NCI-H2196 (cell line): ENCODE measurements around the gene PLXNA4.

ENCODE experiments used
- DNase-seq: peaks from one replicate; lab custom pipeline; 2025; ENCODE audit not compliant: unreplicated experiment; lab: John Stamatoyannopoulos, UW

PLXNA4 gene

GRCh38 chr7:132537456-132538145 lies 38.7 kb downstream of the PLXNA4 start:
- DNase-seq: no peak

DNA sequence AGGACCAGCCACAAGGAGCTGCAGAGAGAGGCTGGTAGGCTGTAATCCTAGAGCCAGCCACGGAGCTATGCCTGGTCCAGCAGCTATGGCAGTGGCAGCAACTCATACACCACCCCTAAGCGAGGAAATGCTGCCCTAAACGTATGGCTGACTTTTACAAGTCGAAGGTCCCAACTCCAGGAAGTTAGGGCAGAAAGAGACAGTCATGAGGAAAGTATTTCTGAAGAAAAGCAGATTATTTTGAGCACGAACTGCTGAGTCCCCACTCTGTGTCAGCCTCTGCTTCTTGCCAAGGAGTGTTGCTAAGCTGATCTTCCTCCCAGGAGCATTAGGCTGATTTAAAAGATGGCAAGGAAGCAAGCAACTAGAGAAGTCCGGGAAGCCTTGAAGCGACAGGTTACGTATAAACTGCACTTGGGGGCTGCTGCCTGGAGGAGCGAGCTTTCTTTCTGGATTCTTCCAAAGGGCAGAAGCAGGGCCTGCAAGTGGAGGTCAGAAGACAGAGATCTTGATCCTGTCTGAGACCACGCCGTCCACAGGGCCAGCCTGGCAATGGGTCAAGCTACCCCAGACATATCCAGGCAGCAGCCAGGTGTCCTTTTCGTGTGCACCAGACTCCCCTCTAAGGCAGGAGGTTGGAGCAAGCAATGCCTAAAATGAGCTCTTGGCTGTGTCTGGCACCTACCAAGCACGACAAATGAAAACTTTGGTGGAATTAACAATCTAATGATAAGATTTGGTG lies 39.4 kb downstream of the PLXNA4 start:
- no peak for DNase-seq

- no peak for DNase-seq
These were observed 42.4 kb downstream of the PLXNA4 start for GRCh38 chr7:132533916-132534315.

DNA sequence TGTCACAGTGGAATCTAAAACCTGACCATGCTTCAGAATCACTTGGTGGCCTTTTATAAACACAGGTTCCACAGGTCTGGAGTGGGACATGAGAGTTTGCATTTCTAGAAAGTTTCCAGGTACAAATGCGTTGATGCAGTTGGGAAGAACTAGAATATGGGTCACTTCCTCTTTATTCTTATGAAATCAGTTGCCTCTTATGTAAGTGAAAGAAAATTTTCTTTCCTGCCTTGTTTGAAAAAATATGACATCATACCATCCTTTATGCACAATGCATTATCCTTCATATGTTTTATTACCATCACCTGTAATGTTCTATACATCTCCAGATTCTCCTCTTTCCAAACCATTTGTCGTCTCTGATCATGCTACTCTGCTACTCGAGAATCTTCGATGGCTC lies 44.0 kb downstream of the PLXNA4 start:
- no peak for DNase-seq

DNA sequence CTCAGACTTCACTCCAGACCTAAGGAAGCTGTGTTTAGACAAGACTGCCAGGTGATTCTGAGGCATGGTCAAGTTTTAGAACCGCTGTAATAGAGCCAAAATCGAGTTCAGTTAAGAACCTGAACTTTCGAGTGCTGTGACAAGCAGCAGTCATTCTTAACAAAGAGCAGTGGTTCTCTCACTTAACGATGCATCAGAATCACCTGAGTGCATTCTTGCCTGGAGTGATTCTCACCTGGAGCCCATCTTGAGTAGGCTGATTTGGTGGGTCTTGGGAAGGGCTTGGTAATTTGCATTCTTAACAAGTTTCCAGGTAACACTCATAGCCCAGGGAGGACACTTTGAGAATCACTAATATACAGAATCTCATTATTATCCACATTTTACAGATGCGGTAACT lies 44.7 kb downstream of the PLXNA4 start:
- no peak for DNase-seq

DNA sequence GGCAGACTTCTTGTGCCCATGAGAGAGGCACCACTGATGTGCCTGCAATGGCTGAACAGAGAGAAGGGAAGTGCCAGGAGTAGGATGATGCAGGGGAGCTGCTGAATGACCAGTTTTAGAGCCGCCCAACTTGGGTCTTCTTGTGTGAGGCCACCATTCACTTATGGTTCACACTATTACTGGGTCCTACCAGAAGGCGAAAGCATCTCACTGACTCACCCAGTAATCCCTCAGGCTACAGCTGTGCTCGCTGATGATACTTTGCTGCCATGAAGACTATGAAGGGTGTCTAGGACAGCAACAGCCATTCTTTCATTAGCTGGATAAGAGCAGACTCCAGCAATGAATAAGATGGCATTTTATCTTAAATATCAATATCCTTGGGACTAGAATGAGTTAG lies 47.6 kb downstream of the PLXNA4 start:
- no peak for DNase-seq

DNA sequence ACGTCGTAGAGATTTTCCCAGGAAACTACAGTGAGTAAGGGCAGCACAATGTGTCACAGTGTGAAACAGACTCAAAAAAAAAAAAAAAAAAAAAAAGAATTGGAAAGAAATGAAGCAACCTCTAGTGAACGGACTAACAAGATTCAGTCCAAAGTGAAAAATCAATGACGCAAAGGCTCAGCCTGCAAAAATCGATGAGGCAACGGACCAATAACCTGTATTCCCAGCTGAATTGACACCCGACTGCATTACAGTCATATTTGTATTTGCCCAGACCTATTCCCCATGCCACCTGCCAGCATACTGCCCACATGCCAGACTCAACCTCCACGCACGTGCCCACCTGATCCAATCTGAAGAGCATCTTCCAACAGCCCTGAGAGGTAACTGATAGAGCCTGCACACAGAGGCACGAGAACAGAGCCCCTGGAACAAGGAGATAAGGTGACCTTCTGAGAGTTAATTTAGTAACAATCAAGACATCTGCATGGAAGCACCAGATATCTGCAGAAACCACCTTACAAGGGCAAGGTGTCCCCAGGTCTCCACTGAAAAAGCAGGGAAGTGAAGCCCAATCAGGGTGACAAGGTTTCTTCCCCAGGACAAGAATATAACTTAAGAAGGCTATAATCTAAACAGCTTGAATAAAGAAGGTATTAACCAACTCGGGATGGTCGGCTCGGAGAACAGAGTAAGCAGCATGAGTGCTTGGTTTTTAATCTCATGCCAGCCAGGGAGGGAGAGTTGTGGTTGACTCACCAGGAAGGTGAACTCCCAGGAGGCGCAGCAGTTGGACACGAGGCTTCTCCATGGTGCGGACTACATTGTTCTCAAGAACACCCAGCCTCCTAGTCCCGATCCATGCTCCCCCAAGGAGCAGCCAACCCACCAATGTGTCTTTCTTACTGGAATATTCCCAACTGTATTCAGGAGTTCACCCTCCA lies 48.5 kb downstream of the PLXNA4 start:
- no peak for DNase-seq

GRCh38 chr7:132526111-132526740 lies 50.0 kb downstream of the PLXNA4 start:
- no peak for DNase-seq

GRCh38 chr7:132521423-132521822 lies 54.8 kb downstream of the PLXNA4 start:
- DNase-seq: no peak

GRCh38 chr7:132520591-132521280 lies 55.5 kb downstream of the PLXNA4 start:
- DNase-seq: no peak

DNA sequence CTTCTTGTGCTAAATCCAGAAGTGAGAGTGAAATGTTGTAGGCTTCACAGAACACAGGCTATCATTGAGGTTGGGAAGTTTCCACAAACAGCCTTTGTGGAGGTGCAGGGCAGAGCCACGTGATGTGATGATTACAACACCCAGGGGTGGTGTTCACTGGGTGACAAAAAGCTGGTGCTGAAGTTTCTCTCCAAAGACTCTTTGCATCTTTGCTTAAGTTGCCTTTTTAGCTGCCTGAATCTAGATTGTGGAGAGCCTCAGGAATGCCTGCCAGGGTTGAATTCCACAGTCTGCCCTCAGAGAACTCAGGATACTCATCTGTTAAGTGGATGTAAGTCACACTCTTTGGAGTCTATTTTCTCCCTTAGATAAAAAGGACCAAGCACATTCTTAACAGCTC lies 56.3 kb downstream of the PLXNA4 start:
- DNase-seq: no peak

DNA sequence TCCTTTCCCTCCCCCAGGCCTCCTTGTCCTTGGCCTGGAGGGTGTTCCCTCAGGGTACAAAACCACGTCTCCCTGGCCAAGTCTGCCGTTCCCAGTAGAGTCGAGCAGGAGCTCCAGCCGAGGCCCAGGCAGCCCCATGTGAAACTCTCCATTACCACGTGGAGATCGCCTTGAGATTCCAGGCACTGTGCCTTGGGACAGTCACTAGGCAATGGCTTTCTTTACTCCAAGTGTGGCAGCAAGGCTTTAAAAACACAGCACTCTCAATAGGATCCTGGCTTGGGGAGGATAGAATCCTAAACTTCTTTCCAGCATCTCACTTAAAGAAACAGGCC lies 57.5 kb downstream of the PLXNA4 start:
- DNase-seq: no peak

- DNase-seq: no peak
These were observed 58.0 kb downstream of the PLXNA4 start for GRCh38 chr7:132518102-132518838.

GRCh38 chr7:132516042-132516840 lies 60.0 kb downstream of the PLXNA4 start:
- DNase-seq: no peak

DNA sequence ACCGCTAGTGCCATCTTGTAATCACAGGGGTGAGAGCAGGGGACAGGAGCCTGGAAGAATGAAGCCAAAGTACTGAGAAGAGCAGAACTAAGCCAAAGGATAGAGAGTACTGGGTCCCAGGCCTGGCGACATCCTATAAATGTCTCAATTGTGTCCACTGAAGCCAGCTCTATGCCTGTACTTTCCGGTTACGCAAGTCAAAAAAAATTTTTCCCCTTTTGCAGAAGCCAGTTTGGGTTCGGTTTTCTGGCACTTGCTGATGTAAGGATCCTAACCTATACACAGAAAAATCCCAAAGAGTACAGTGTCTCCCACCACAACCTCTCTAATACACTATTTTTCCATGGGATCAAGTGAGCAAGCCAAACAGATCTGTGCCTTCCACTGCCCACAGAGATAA lies 61.1 kb downstream of the PLXNA4 start:
- DNase-seq: no peak

- no peak for DNase-seq
These were observed 61.8 kb downstream of the PLXNA4 start for GRCh38 chr7:132514430-132514829.

DNA sequence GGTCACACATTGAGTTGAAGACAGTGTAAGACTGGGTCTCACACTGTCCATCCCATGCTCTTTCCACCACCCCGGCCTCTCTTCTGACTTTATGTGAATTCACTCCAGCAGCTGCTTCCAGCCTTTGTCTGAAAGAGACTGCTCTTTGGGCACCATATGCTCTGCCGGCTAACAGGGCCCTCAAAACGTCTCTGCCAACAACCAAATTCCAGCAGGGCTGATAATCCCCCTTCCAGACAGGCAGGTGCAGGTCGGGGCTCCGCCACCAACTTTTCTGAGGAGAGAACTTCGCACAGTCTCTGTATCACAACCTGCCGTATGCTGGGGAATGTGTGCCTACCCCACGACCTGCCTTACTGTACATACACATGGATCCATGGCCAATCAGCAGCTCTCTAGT lies 64.3 kb downstream of the PLXNA4 start:
- no peak for DNase-seq

DNA sequence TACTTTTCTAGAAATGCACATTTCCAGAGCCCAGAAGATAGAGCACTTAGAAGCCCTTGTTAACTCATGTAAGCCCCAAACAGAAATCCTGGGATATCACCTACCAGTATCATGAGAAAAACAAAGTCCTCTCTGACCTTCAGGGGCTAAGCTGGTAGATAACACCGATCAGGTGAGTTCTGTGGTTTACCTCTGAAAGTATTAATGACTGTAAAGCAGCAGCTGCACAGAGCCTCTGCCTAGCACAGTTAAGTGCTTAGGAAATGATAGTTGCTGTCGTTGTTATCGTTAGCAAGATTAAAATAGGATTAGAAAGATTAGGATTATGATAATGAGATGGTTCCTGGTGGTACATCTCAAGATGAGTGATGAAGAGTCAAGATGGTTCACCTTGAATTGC lies 64.9 kb downstream of the PLXNA4 start:
- no peak for DNase-seq

DNA sequence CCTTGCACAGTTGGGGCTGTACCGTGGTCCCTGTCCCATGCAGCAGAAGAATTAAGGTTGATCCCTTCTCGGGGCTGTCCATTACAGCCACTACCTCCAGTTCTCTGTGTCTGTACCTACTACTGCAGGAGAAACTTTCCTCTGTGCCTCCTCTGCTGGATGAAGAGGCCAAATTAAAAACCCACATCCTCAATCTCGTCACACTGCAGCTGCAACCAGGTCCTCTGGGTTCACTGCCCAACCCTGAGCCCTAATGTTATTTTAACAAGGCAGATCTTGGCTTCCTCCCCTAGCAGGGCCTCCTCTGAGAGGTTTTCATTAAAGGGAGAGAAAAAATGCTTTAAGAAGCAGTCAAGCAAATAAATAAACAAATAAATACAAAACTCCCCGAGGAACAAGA lies 66.6 kb downstream of the PLXNA4 start:
- DNase-seq: no peak
